ENCODE measurements around the gene ATCAY.

ATCAY gene

GRCh38 chr19:3970313-3970807 lies 89.9 kb downstream of the ATCAY start:
- DNase-seq (ENCODE audit: low read depth): no peak

- DNase-seq (ENCODE audit: low read depth): peak; percentile 97
Measured at GRCh38 chr19:3970808-3971598, 90.5 kb downstream of the ATCAY start, which contains the start of gene DAPK3. Gene DAPK3 (minus strand): TSS chr19:3971099. CDS start chr19:3969735, 1,364 bp downstream.

- no peak for DNase-seq (ENCODE audit: low read depth)
Measured at GRCh38 chr19:3975144-3975543, 94.7 kb downstream of the ATCAY start.

GRCh38 chr19:3975637-3976087 lies 95.2 kb downstream of the ATCAY start:
- DNase-seq (ENCODE audit: low read depth): no peak

GRCh38 chr19:3976495-3977241 lies 96.2 kb downstream of the ATCAY start:
- DNase-seq (ENCODE audit: low read depth): no peak
